Measurements from ENCODE around the gene PDZD2.

DNA sequence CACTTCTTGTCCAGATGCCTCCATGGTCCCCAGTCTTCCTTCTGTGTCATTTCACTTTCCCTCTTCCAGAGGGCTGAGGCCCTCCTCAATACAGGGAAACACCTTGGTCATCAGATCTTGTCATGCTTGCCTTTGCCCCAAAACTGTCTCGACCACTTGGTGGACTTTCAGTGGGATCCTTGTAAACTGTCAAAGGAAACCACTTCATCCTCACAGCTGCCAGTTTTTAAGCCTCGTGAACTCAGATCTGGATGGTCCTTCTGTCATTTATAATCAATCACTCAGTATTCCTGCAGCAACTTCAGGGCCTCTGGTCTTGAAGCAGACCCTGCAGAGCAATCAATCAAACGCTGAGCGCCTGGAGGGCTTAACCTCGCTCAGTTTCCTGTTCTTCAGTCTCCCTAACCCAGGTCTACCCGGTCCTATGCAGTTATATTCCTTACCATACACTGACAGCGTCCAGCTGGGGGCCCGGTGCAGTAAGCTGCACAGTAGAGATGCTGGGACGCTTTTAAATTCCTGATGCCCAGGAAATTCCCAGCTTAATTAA is 460.6 kb downstream of the PDZD2 start:
- TF ChIP-seq POLR2A (IDR thresholded peaks at IDR 0.05) = no peak
- TF ChIP-seq, protein P1, sequence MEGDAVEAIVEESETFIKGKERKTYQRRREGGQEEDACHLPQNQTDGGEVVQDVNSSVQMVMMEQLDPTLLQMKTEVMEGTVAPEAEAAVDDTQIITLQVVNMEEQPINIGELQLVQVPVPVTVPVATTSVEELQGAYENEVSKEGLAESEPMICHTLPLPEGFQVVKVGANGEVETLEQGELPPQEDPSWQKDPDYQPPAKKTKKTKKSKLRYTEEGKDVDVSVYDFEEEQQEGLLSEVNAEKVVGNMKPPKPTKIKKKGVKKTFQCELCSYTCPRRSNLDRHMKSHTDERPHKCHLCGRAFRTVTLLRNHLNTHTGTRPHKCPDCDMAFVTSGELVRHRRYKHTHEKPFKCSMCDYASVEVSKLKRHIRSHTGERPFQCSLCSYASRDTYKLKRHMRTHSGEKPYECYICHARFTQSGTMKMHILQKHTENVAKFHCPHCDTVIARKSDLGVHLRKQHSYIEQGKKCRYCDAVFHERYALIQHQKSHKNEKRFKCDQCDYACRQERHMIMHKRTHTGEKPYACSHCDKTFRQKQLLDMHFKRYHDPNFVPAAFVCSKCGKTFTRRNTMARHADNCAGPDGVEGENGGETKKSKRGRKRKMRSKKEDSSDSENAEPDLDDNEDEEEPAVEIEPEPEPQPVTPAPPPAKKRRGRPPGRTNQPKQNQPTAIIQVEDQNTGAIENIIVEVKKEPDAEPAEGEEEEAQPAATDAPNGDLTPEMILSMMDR (IDR thresholded peaks at IDR 0.05) = no peak

All from heart left ventricle (tissue), 13 donors.